ENCODE measurements around the gene TPRKB.
"Not testable (repeated sequence)": the region's sequence is repeated elsewhere in the genome, so short reads cannot be mapped to it uniquely, and the experiment has no call there.

Gene TPRKB

DNA sequence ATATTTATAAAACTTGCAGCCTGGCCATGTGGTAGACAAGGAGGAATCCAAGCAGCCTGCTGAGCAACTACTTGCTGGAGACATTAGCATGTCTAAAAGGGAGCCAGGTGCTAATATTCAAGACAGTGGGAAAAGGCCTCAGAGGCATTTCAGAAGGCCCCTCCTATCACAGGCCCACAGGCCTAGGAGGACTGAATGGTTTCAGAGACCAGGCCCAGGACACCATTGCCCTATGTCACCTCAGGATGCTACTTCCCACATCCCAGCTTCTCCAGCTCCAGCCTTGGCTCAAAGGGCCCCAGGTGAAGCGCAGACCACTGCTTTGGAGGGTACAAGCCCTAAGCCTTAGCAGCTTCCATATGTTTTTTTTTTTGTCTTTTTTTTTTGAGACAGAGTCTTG, 39.0 kb downstream of the TPRKB start:
- DNase-seq = no peak

DNA sequence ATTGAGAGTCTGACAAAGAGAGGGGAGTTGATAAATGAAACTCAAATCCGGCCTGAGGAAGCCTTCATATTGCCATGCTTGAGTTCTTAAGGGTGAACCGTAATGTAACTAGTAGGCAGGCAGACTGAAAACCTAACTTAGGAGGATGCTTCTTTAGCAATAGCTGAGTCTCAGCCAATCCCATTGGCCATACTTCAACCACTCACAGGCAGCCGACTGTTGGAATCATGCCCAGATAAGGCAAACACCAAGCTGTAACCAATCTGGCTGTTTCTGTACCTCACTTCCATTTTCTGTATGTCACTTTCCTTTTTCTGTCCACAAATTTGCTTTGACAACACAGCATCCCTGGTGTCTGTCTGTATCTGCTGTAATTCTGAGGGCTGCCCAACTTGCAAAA, 39.5 kb downstream of the TPRKB start:
- no peak for DNase-seq

GRCh38 chr2:73696985-73697384, 40.2 kb downstream of the TPRKB start:
- DNase-seq = not testable (repeated sequence)

- DNase-seq = not testable (repeated sequence)
Measured at GRCh38 chr2:73696521-73696920, 40.6 kb downstream of the TPRKB start.

- DNase-seq = not testable (repeated sequence)
Measured at GRCh38 chr2:73690372-73691088, 46.6 kb downstream of the TPRKB start.

GRCh38 chr2:73688494-73688893, 48.7 kb downstream of the TPRKB start:
- DNase-seq = not testable (repeated sequence)

DNA sequence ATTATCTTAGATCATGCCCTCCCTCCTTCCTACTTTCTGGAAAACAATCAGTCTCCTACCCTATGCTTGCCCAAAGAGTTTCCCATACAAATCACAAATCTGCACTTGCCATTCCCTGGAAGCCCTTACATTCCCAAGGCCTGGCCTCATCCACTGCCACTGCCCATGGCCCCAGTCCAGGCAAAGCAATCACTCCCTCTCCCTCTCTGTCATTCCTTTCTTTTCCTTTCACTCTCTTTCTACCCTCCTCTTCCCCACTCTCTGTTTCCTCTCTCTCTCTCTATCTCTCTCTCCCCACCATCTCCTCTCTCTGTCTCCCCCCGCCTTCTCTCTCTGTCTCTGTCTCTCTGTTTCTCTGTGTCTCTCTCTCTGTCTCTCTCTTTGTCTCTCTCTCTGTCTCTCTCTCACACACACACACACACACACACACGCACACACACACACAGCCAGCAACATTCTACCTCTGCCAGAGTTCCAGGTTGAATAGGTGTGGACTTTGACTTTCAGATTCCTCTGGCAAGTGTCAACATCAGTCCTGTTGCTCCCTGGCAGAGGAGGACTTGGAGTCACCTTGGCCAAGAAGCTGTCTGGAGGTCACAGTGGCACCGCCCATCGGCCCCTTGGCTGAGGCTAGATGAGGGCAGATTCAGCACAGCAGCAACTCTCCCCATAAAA, 51.2 kb downstream of the TPRKB start:
- no peak for DNase-seq

GRCh38 chr2:73684905-73685304, 52.2 kb downstream of the TPRKB start:
- not testable (repeated sequence) for DNase-seq

- not testable (repeated sequence) for DNase-seq
Measured at GRCh38 chr2:73684325-73684724, 52.8 kb downstream of the TPRKB start.

DNA sequence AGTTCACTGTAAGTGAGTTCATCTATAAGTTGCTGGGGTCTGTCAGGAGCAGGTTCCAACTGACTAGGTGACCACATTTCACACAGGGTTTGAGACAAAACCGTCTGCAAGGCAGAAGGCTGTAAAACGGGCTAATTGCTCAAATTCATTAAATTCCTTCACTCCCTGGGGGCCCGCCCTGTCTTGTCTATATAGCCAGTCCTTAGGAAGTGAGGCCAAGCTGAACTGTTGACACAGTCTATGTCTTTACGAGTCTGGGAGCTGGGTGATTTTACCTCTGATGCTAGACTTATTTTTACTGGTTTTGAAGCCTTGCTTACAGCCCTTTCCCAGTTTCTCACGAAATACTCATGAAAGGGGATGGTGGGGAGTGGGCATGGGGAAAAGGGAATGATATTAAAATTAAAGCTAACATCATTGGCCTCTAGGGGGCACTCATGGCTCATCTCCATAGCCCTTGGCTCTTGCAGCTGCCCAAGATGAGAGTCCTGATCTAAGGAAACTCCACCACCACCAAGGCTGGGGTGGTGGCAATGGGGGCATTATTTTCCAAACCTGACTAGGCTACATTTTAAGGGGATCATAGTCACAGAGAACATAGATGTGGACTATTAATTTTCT, 57.1 kb downstream of the TPRKB start:
- not testable (repeated sequence) for DNase-seq

Measured in NCI-H524 treated with DMSO at 0.1 percent for 48 hours (cell line).